IMR-90 (cell line): ENCODE measurements around the gene TOMM40L. TPM values are rescaled to one million over a fixed set of nuclear protein-coding genes. Genes with fewer than 3 reads are reported as not detected.

Experiments used
- ATAC-seq: fragments of 200-7000 bp; cut with Tn5 transposase; 2 replicates; pipeline ENCODE4 v1.9.1; 2020; ENCODE audit warnings: low read depth, mild to moderate bottlenecking, moderate library complexity
- BruUV-seq: library from RNA; stranded (reverse); fragments of 400-500 nt; replicated peaks from 2 replicates; lab custom pipeline; 2021; lab: Mats Ljungman, UMichigan
- CTCF ChIA-PET: fragments of 300-600 bp; formaldehyde crosslinking; extraction: SDS; loops from one replicate; lab custom pipeline; 2021; ENCODE audit warnings: antibody characterized with exemption; lab: Yijun Ruan, JAX
- POLR2A ChIA-PET: fragments of 300-600 bp; sonication (Branson Sonifier 250); formaldehyde crosslinking; loops from one replicate; lab custom pipeline; 2022; ENCODE audit warnings: antibody characterized with exemption; ENCODE audit not compliant: unreplicated experiment; lab: Charles Lee
- DNase-seq: peaks from one replicate; pipeline ENCODE4 v3.0.0; 2013
- H2AFZ ChIP-seq: replicated peaks from 2 replicates; pipeline ENCODE3; 2013; ENCODE audit warnings: low read length, mild to moderate bottlenecking; ENCODE audit not compliant: poor library complexity
- H2AK5ac ChIP-seq: 2 replicates; pipeline ENCODE4 v1.6.1; 2013; ENCODE audit warnings: low read depth, low read length, inconsistent platforms
- H2AK9ac ChIP-seq: replicated peaks from 2 replicates; pipeline ENCODE3; 2013; ENCODE audit warnings: mild to moderate bottlenecking, low read depth, low read length, moderate library complexity; ENCODE audit not compliant: poor library complexity
- H2BK120ac ChIP-seq: 2 replicates; pipeline ENCODE4 v1.6.1; 2013; ENCODE audit warnings: low read depth, low read length, inconsistent platforms
- H2BK15ac ChIP-seq: 3 replicates; pipeline ENCODE4 v1.6.1; 2013; ENCODE audit warnings: low read depth, low read length, inconsistent platforms
- H2BK20ac ChIP-seq: 2 replicates; pipeline ENCODE4 v1.6.1; 2013; ENCODE audit warnings: low read depth, mild to moderate bottlenecking, inconsistent platforms, low read length, moderate library complexity
- H2BK5ac ChIP-seq: 2 replicates; pipeline ENCODE4 v1.6.1; 2013; ENCODE audit warnings: mild to moderate bottlenecking, low read depth, low read length, inconsistent platforms; ENCODE audit not compliant: poor library complexity, severe bottlenecking
- H3K14ac ChIP-seq: replicated peaks from 2 replicates; pipeline ENCODE4 v1.6.1; 2013; ENCODE audit warnings: low read depth, low read length, inconsistent platforms
- H3K18ac ChIP-seq: 2 replicates; pipeline ENCODE4 v1.6.1; 2013; ENCODE audit warnings: low read depth, low read length, control low read depth
- H3K23ac ChIP-seq: 2 replicates; pipeline ENCODE4 v1.6.1; 2013; ENCODE audit warnings: low read depth, low read length, inconsistent platforms
- H3K27ac ChIP-seq: 2 replicates; pipeline ENCODE4 v1.5.1; 2013; ENCODE audit warnings: mild to moderate bottlenecking, control low read depth, low read length; ENCODE audit not compliant: insufficient read depth
- H3K27me3 ChIP-seq: 2 replicates; pipeline ENCODE4 v1.6.1; 2013; ENCODE audit warnings: low read length; ENCODE audit not compliant: control insufficient read depth, insufficient read depth
- H3K36me3 ChIP-seq: 2 replicates; pipeline ENCODE4 v1.6.1; 2013; ENCODE audit warnings: low read length, mixed read lengths; ENCODE audit not compliant: control insufficient read depth, insufficient read depth
- H3K4ac ChIP-seq: 2 replicates; pipeline ENCODE4 v1.6.1; 2013; ENCODE audit warnings: low read depth, low read length, inconsistent platforms
- H3K4me1 ChIP-seq: 2 replicates; pipeline ENCODE4 v1.6.1; 2013; ENCODE audit warnings: low read length, mixed read lengths; ENCODE audit not compliant: control insufficient read depth, insufficient read depth
- H3K4me2 ChIP-seq: 2 replicates; pipeline ENCODE4 v1.6.1; 2013; ENCODE audit warnings: low read depth, mild to moderate bottlenecking, control low read depth, low read length, moderate library complexity
- H3K4me3 ChIP-seq: 2 replicates; pipeline ENCODE4 v1.5.1; 2013; ENCODE audit warnings: low read depth, mild to moderate bottlenecking, control low read depth, low read length, moderate library complexity; ENCODE audit not compliant: insufficient read depth
- H3K56ac ChIP-seq: 2 replicates; pipeline ENCODE4 v1.6.1; 2013; ENCODE audit warnings: low read length, inconsistent platforms; ENCODE audit not compliant: insufficient read depth; ENCODE audit errors: extremely low read depth
- H3K79me1 ChIP-seq, 2 experiments: 2 replicates each; pipeline ENCODE4 v1.6.1; 2013; ENCODE audit warnings: low read length in 2 of 2, inconsistent platforms in 1 of 2, low read depth in 1 of 2
- H3K9ac ChIP-seq: 2 replicates; pipeline ENCODE4 v1.6.1; 2013; ENCODE audit warnings: low read depth, low read length, control low read depth
- H3K9me1 ChIP-seq: 2 replicates; pipeline ENCODE4 v1.6.1; 2013; ENCODE audit warnings: low read length, inconsistent platforms; ENCODE audit not compliant: insufficient read depth
- H3K9me3 ChIP-seq: 2 replicates; pipeline ENCODE4 v1.6.1; 2013; ENCODE audit warnings: low read length; ENCODE audit not compliant: control insufficient read depth, insufficient read depth
- H4K20me1 ChIP-seq: 2 replicates; pipeline ENCODE4 v1.6.1; 2013; ENCODE audit warnings: low read length, inconsistent platforms; ENCODE audit not compliant: insufficient read depth
- H4K5ac ChIP-seq: 2 replicates; pipeline ENCODE4 v1.6.1; 2013; ENCODE audit warnings: mild to moderate bottlenecking, low read depth, low read length, control low read depth
- H4K8ac ChIP-seq, 2 experiments: 2 replicates each; pipeline ENCODE4 v1.6.1; 2013; ENCODE audit warnings: low read depth in 2 of 2, low read length in 2 of 2, control low read depth in 1 of 2, inconsistent platforms in 1 of 2
- H4K91ac ChIP-seq: 2 replicates; pipeline ENCODE4 v1.6.1; 2013; ENCODE audit warnings: low read depth, low read length, inconsistent platforms; ENCODE audit not compliant: insufficient read depth
- MAZ ChIP-seq: IDR thresholded peaks from 2 replicates; pipeline ENCODE4 v1.6.1; 2012; ENCODE audit warnings: low read depth, mild to moderate bottlenecking, low read length, improper control_type of control experiment, moderate library complexity, borderline replicate concordance
- WGBS, 2 experiments: methylation state at CpG; one replicate each; pipeline versions ENCODE4 v1.1.5 to v1.1.7; 2013; ENCODE audit warnings: missing lambda C conversion rate in 2 of 2; ENCODE audit not compliant: insufficient read length in 1 of 2; ENCODE audit errors: extremely low coverage in 2 of 2; 5-methylcytosine and 5-hydroxymethylcytosine counted together
- dilution Hi-C: fragments of 300-500 bp; cut with HindIII; formaldehyde crosslinking; loops from one replicate; pipeline ENCODE4 v1.14.3; 2018; ENCODE audit warnings: low sequenced_read_pairs; ENCODE audit not compliant: unreplicated experiment
- in situ Hi-C: fragments of 300-500 bp; cut with MboI; formaldehyde crosslinking; loops from 3 replicates; pipeline ENCODE4 v1.14.3; 2019; ENCODE audit warnings: low sequenced_read_pairs, inconsistent platforms, mixed read lengths
- intact Hi-C: fragments of 100-400 bp; cut with micrococcal nuclease; formaldehyde crosslinking; loops from 2 replicates; pipeline ENCODE4 v1.10.0; 2022
- polyA plus RNA-seq, 3 experiments: library from polyadenylated mRNA; depleted of rRNA; stranded (reverse); fragments of >200 nt; gene quantifications; 2 replicates each; pipeline ENCODE4 v1.2.3, GENCODE V29; 2012; ENCODE audit warnings: low replicate concordance in 1 of 3
- total RNA-seq: library from RNA; depleted of rRNA; stranded (reverse); fragments of >200 nt; gene quantifications from 2 replicates; pipeline ENCODE4 v1.2.3, GENCODE V29; 2012

Gene TOMM40L
- total and polyA plus RNA-seq, 2 of the 4 experiments (the other 2 are of a cell fraction): 7.7 to 12.5 TPM

DNA sequence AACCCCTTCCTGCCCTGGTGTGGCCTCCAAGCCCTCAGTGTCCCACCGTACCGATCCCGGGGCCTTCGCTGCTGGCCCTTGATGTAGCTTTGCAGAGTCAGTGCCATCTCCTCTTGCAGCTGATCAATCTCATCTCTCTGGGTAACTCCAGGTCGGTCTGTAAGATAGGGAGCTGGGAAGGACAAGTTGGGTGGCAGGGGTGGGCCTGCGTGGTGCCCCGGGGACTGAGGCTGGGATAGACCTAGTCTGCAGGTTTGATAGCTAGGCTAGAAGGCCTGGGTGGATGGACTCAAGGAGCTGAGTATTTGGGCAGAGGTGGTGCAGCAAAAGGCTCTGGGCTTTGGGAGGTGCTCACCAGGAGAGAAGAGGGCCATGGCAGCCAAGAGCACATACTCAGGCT lies 4.9 kb downstream of the TOMM40L start:
- Histone ChIP-seq H3K4me2 (no peak overlapping the region), H3K27me3 (no peaks in the 10 kb centered on the region), H3K18ac (no peak overlapping the region), H3K79me1 (peaks cover 9 to 17% of the 10 kb centered on the region in 2 experiments; a peak in 3 of 4 replicates), H3K56ac (no peak overlapping the region), H4K5ac (no peak overlapping the region), H3K9ac (no peak overlapping the region), H3K4me1 (peaks cover 7% of the 10 kb centered on the region; the same call in 1 of the 2 replicates), H2BK5ac (no peak overlapping the region), H4K20me1 (no peaks in the 10 kb centered on the region), H2BK20ac (no peak overlapping the region), H4K8ac (no peak overlapping the region), H3K27ac (no peak overlapping the region), H3K36me3 (peaks cover 19% of the 10 kb centered on the region), H2BK15ac (no peak overlapping the region), H3K4ac (no peak overlapping the region), H2BK120ac (no peak overlapping the region), H4K91ac (no peak overlapping the region), H2AK9ac (no peak overlapping the region), H3K9me1 (peaks cover 8% of the 10 kb centered on the region; the same call in 1 of the 2 replicates), H3K4me3 (no peak overlapping the region), H3K9me3 (no peaks in the 10 kb centered on the region), H2AK5ac (no peak overlapping the region), H3K14ac (no peak overlapping the region), H3K23ac (no peak overlapping the region), H2AFZ (no peak overlapping the region)
- ChIA-PET POLR2A (no interaction called here), CTCF (interaction anchor here (1.2 to 1.3 kb wide), 2 partner anchors 151 to 519 kb away, joined by 5 to 7 read pairs; partner anchors contain the start of gene DUSP12)
- in situ Hi-C loops: no loop called here
- intact Hi-C loops: no loop called here
- no peak for TF ChIP-seq MAZ
- WGBS, 2 experiments: 95% methylated on average over 4 of the region's 7 CpGs; no CpG with 5 or more reads in 1 of the 2 experiments
- DNase-seq: no peak
- no TSS peak for BruUV-seq
- no peak for ATAC-seq
- dilution Hi-C loops: no loop called here
